ENCODE measurements around the gene RPLP2. TPM values are rescaled to one million over a fixed set of nuclear protein-coding genes. Genes with fewer than 3 reads are reported as not detected.

Gene RPLP2
- total and polyA plus RNA-seq, 4 experiments from 2014 or later = 1,822 to 5,155 (median 4,314) TPM

DNA sequence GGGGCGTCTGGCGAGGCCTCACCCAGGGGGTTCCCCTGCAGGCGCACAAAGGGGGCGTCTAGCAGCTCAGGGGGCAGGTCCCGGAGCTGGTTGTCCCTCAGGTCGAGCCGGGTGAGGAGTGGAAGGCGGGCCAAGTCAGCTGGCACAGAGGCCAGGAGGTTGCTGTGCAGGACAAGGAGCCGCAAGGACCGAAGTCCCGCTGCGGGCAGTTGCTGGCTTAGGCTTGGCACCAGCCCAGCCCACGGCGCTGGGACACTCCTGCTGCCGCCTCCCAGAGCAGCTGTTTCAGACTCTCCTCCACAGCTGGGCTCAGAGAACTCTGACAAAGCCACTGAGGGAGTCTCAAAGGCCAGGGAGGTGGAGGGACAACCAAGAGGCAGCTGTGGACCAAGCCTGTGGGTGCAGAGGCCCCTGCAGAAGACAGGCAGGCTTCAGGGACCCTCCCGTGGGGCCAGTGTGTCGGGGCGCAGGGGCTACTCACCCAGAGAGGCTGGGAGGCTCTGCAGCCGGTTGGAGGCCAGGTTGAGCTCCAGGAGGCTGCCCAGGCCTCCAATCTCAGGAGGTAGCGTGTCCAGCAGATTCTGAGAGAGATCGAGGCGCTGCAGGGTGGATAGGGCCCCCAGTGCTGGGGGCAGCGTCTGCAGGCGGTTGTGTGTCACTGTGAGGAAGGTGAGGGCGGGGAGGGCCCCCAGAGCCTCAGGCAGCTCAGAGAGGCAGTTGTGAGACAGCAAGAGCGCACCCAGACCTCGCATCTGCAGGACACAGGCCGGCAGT, 6.9 kb upstream of the RPLP2 start:
- Mint-ChIP-seq H3K27ac (no peak overlapping the region), H3K36me3 (no peaks in the 10 kb centered on the region), H3K4me1 (peaks cover under 1 to 18% (median 2%) of the 10 kb centered on the region in 4 donors), H3K9me3 (no peaks in the 10 kb centered on the region), H3K4me3 (peak overlapping the region in 1 of 8 donors; percentile 25), H3K27me3 (no peaks in the 10 kb centered on the region)
- ChIA-PET CTCF (ENCODE audit: partially characterized antibody) (no interaction called here), POLR2A (ENCODE audit: partially characterized antibody) (interaction anchor here (1.2 to 4.9 kb wide), 4 partner anchors 9 to 25 kb away, joined by 3 to 48 read pairs (median 4); partner anchors contain the start of genes CEND1 and PNPLA2)
- H3K4me3 ChIP-seq (ENCODE audit: low read length in 2 of 2) = no peak overlapping the region
- H3K27me3 ChIP-seq (ENCODE audit: insufficient read depth, low read length) = no peaks in the 10 kb centered on the region
- peaks cover 22% of the 10 kb centered on the region for H3K4me1 ChIP-seq (ENCODE audit: insufficient read depth, low read length)
- H3K36me3 ChIP-seq (ENCODE audit: insufficient read depth, low read length) = no peaks in the 10 kb centered on the region
- no peak overlapping the region for H3K27ac ChIP-seq (ENCODE audit: low read depth, low read length)
- H3K9me3 ChIP-seq (ENCODE audit: control insufficient read depth in 1 of 2, low read length in 2 of 2) = no peaks in the 10 kb centered on the region
- intact Hi-C loops (cut with micrococcal nuclease) = no loop called here
- no peak for DNase-seq

- no peaks in the 10 kb centered on the region for H3K27me3 Mint-ChIP-seq
- H3K27ac ChIP-seq (ENCODE audit: low read depth, low read length) = no peak overlapping the region
- no peaks in the 10 kb centered on the region for H3K9me3 Mint-ChIP-seq
- H3K4me1 Mint-ChIP-seq = peaks cover 2 to 22% (median 6%) of the 10 kb centered on the region in 4 donors
- intact Hi-C loops (cut with micrococcal nuclease) = no loop called here
- no peaks in the 10 kb centered on the region for H3K36me3 ChIP-seq (ENCODE audit: insufficient read depth, low read length)
- H3K9me3 ChIP-seq (ENCODE audit: control insufficient read depth in 1 of 2, low read length in 2 of 2) = no peaks in the 10 kb centered on the region
- no peaks in the 10 kb centered on the region for H3K27me3 ChIP-seq (ENCODE audit: insufficient read depth, low read length)
- ChIA-PET POLR2A (ENCODE audit: partially characterized antibody) (interaction anchor here (1.1 to 4.9 kb wide), 6 partner anchors 9 to 47 kb away, joined by 3 to 48 read pairs (median 4); partner anchors contain the start of genes CEND1 and PNPLA2), CTCF (ENCODE audit: partially characterized antibody) (no interaction called here)
- no peak overlapping the region for H3K4me3 ChIP-seq (ENCODE audit: low read length in 2 of 2)
- no peak overlapping the region for H3K27ac Mint-ChIP-seq
- H3K36me3 Mint-ChIP-seq = no peaks in the 10 kb centered on the region
- no peak overlapping the region for H3K4me3 Mint-ChIP-seq
- H3K4me1 ChIP-seq (ENCODE audit: insufficient read depth, low read length) = peaks cover 24% of the 10 kb centered on the region
- DNase-seq = no peak
Measured at GRCh38 chr11:803467-803742, 6.4 kb upstream of the RPLP2 start.

DNA sequence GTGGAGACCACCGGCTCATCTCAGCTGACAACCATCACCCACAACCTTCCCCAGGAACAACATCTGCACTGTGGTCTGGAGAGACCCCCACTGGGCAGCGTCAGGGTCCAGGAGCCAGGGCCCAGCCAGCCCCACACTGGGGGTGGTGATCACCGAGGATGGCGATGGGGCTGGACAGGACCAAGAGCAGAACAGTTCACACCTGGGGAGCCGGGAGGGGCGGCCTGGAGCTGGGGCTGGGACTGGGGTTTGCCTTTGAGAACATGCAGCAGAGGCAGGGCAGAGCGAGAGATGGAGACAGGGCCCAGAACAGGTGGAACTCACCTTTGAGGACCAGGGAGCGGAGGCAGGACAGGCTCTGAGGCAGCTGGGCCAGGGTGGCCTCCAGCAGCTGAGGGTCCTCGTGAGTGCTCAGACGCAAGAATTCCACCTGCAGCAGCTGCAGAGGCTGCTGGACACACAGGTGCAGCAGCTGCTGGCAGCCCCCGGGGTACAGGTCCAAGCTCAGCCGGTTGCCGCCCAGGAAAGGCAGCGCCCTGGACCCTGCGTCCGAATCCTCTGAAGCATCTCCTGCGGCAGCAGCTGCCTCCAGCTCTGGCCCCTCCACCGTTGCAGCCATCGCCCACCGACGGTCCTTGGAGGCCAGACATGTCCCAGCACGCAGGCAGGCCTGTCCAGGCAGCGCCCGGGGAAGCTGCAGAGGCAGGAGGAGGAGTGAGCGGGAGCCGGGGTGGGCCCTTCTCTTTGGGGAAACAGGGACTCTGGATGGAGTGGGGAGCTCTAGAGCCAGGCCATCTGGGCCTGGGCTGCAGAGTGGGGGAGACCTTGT, 5.8 kb upstream of the RPLP2 start:
- H3K4me1 Mint-ChIP-seq = peaks cover 2 to 28% (median 11%) of the 10 kb centered on the region in 4 donors
- intact Hi-C loops (cut with micrococcal nuclease) = no loop called here
- POLR2A ChIA-PET (ENCODE audit: partially characterized antibody) = interaction anchor here (1.0 to 4.9 kb wide), 15 partner anchors 7 to 297 kb away, joined by 3 to 48 read pairs (median 4); partner anchors contain the start of genes CEND1, PNPLA2, RNH1 and SLC25A22
- H3K27me3 Mint-ChIP-seq = no peaks in the 10 kb centered on the region
- Histone ChIP-seq H3K27ac (ENCODE audit: low read depth, low read length) (peak overlapping the region; percentile 73), H3K4me3 (ENCODE audit: low read length in 2 of 2) (peak overlapping the region; percentile 61 to 66), H3K9me3 (ENCODE audit: control insufficient read depth in 1 of 2, low read length in 2 of 2) (no peaks in the 10 kb centered on the region), H3K4me1 (ENCODE audit: insufficient read depth, low read length) (peaks cover 26% of the 10 kb centered on the region), H3K27me3 (ENCODE audit: insufficient read depth, low read length) (no peaks in the 10 kb centered on the region), H3K36me3 (ENCODE audit: insufficient read depth, low read length) (no peaks in the 10 kb centered on the region)
- no peak for DNase-seq
- peak overlapping the region; percentile 75 to 85 (median 78) for H3K4me3 Mint-ChIP-seq
- peak overlapping the region in 4 of 7 donors; percentile 36 to 83 (median 66) for H3K27ac Mint-ChIP-seq
- H3K36me3 Mint-ChIP-seq = no peaks in the 10 kb centered on the region
- no peaks in the 10 kb centered on the region for H3K9me3 Mint-ChIP-seq
- CTCF ChIA-PET (ENCODE audit: partially characterized antibody) = no interaction called here

DNA sequence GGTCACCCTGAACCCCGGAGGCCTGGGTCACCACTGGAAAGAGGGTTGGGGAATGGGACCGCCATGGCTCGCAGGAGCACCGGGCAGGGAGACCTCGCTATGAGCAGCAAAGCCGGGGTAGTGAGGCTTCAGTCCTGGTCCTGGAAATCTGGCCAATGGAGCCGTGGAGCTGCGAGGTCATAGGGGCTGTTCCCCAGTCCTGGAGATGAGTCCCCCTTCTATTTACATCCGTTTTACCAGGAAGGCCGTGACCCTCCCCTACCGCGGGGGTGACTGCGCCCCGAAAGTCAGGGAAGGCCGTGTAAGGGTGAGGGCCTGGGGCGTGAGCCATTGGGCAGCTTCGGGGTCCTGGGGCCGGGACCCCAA, 5.2 kb upstream of the RPLP2 start:
- intact Hi-C loops (cut with micrococcal nuclease) = no loop called here

GRCh38 chr11:808427-809286, 1.1 kb upstream of the RPLP2 start:
- peak overlapping the region; percentile 53 to 100 for H3K4me3 ChIP-seq (ENCODE audit: low read length in 2 of 2)
- peaks cover 43% of the 10 kb centered on the region for H3K4me1 ChIP-seq (ENCODE audit: insufficient read depth, low read length)
- peak overlapping the region; percentile 91 to 98 (median 94) for H3K4me3 Mint-ChIP-seq
- H3K27me3 Mint-ChIP-seq = no peaks in the 10 kb centered on the region
- H3K36me3 Mint-ChIP-seq = peaks cover 4 to 32% of the 10 kb centered on the region in 2 donors
- no peaks in the 10 kb centered on the region for H3K27me3 ChIP-seq (ENCODE audit: insufficient read depth, low read length)
- intact Hi-C loops (cut with micrococcal nuclease) = loop anchor here (1.0 to 5.0 kb wide), 6 partner anchors 10 to 601 kb away; partner anchors contain the start of genes BET1L, GATD1, IRF7 and POLR2L
- H3K27ac ChIP-seq (ENCODE audit: low read depth, low read length) = peak overlapping the region; percentile 96
- DNase-seq = peak in 4 of 5 donors; percentile 38 to 71 (median 48)
- H3K4me1 Mint-ChIP-seq = peaks cover 8 to 56% (median 29%) of the 10 kb centered on the region in 4 donors
- H3K36me3 ChIP-seq (ENCODE audit: insufficient read depth, low read length) = peaks cover 23% of the 10 kb centered on the region
- peaks cover 0 to 3% (median 0%) of the 10 kb centered on the region in 8 donors for H3K9me3 Mint-ChIP-seq
- no peaks in the 10 kb centered on the region for H3K9me3 ChIP-seq (ENCODE audit: control insufficient read depth in 1 of 2, low read length in 2 of 2)
- POLR2A ChIA-PET (ENCODE audit: partially characterized antibody) = interaction anchor here (0.6 to 4.7 kb wide), 20 partner anchors 10 to 601 kb away, joined by 3 to 109 read pairs (median 5); partner anchors contain the start of genes BET1L, CRACR2B, DEAF1 and GATD1
- CTCF ChIA-PET (ENCODE audit: partially characterized antibody) = interaction anchor here (1.7 kb wide), 1 partner anchor 40 kb away, joined by 3 read pairs; no protein-coding TSS in a partner anchor
- H3K27ac Mint-ChIP-seq = peak overlapping the region; percentile 98 to 100 (median 99)

More for the DNA sequence above, 5.2 kb upstream of the RPLP2 start:
- H3K27ac Mint-ChIP-seq = peak overlapping the region; percentile 36 to 86 (median 70)
- H3K4me1 ChIP-seq (ENCODE audit: insufficient read depth, low read length) = peaks cover 27% of the 10 kb centered on the region
- DNase-seq = no peak
- CTCF ChIA-PET (ENCODE audit: partially characterized antibody) = no interaction called here
- POLR2A ChIA-PET (ENCODE audit: partially characterized antibody) = interaction anchor here (1.0 to 4.9 kb wide), 14 partner anchors 8 to 298 kb away, joined by 3 to 48 read pairs (median 4); partner anchors contain the start of genes PNPLA2, RNH1, SLC25A22 and TALDO1
- H3K4me3 Mint-ChIP-seq = peak overlapping the region; percentile 75 to 85 (median 78)
- H3K27me3 ChIP-seq (ENCODE audit: insufficient read depth, low read length) = no peaks in the 10 kb centered on the region
- H3K36me3 Mint-ChIP-seq = peaks cover 0 to 2% of the 10 kb centered on the region in 2 donors
- H3K4me1 Mint-ChIP-seq = peaks cover 2 to 31% (median 14%) of the 10 kb centered on the region in 4 donors
- no peaks in the 10 kb centered on the region for H3K36me3 ChIP-seq (ENCODE audit: insufficient read depth, low read length)
- peak overlapping the region; percentile 61 to 66 for H3K4me3 ChIP-seq (ENCODE audit: low read length in 2 of 2)
- H3K27ac ChIP-seq (ENCODE audit: low read depth, low read length) = peak overlapping the region; percentile 73
- no peaks in the 10 kb centered on the region for H3K9me3 Mint-ChIP-seq
- no peaks in the 10 kb centered on the region for H3K9me3 ChIP-seq (ENCODE audit: control insufficient read depth in 1 of 2, low read length in 2 of 2)
- no peaks in the 10 kb centered on the region for H3K27me3 Mint-ChIP-seq

DNA sequence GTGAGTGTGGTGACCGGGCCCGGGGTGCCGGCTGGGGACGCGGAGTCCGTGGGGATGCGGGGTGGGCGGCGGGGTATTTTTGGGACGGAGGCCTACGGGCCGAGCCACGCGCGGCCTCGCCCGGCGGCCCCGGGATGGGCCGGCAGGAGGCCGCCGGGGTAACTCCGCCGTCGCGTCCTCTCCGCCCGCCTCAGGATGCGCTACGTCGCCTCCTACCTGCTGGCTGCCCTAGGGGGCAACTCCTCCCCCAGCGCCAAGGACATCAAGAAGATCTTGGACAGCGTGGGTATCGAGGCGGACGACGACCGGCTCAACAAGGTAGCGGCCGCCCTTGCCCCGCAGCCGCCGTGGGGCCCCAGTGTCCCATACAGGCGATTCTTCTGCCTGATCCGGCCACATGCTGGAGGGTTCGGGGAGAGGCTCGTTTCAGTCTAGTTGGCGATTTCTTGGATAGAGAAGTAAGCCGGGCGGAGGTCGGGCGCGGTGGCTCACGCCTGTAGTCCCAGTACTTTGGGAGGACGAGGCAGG, 337 bp downstream of the RPLP2 start:
- peak overlapping the region; percentile 53 to 100 for H3K4me3 ChIP-seq (ENCODE audit: low read length in 2 of 2)
- peaks cover 32% of the 10 kb centered on the region for H3K4me1 ChIP-seq (ENCODE audit: insufficient read depth, low read length)
- intact Hi-C loops (cut with micrococcal nuclease) = no loop called here
- H3K27ac ChIP-seq (ENCODE audit: low read depth, low read length) = peak overlapping the region; percentile 96
- CTCF ChIA-PET (ENCODE audit: partially characterized antibody) = interaction anchor here (0.8 to 1.7 kb wide), 2 partner anchors 9 to 38 kb away, joined by 3 read pairs; partner anchors contain the start of gene PNPLA2
- peaks cover 25% of the 10 kb centered on the region for H3K36me3 ChIP-seq (ENCODE audit: insufficient read depth, low read length)
- POLR2A ChIA-PET (ENCODE audit: partially characterized antibody) = interaction anchor here (0.7 to 4.7 kb wide), 14 partner anchors 10 to 603 kb away, joined by 3 to 109 read pairs (median 6); partner anchors contain the start of genes BET1L, CRACR2B, DEAF1 and GATD1
- H3K9me3 ChIP-seq (ENCODE audit: control insufficient read depth in 1 of 2, low read length in 2 of 2) = no peaks in the 10 kb centered on the region
- DNase-seq = no peak
- H3K4me3 Mint-ChIP-seq = peak overlapping the region; percentile 91 to 98 (median 94)
- peaks cover 8 to 46% (median 29%) of the 10 kb centered on the region in 4 donors for H3K4me1 Mint-ChIP-seq
- no peaks in the 10 kb centered on the region for H3K27me3 ChIP-seq (ENCODE audit: insufficient read depth, low read length)
- H3K36me3 Mint-ChIP-seq = peaks cover 4 to 34% of the 10 kb centered on the region in 2 donors
- H3K27me3 Mint-ChIP-seq = no peaks in the 10 kb centered on the region
- peak overlapping the region; percentile 98 to 100 (median 99) for H3K27ac Mint-ChIP-seq
- peaks cover 0 to 3% (median 0%) of the 10 kb centered on the region in 8 donors for H3K9me3 Mint-ChIP-seq
